Activated CD4-positive, alpha-beta T cell treated with anti-CD3 and anti-CD28 coated beads, Interleukin-2, amount 50 U/mL, for 4 hours (primary cell): ENCODE measurements around the gene RIMS4.
"Not testable (repeated sequence)": the region's sequence is repeated elsewhere in the genome, so short reads cannot be mapped to it uniquely, and the experiment has no call there.

Experiments
- DNase-seq, 2 experiments: peaks; one replicate each; pipeline ENCODE4 v3.0.0-alpha.2; 2020

The RIMS4 gene

DNA sequence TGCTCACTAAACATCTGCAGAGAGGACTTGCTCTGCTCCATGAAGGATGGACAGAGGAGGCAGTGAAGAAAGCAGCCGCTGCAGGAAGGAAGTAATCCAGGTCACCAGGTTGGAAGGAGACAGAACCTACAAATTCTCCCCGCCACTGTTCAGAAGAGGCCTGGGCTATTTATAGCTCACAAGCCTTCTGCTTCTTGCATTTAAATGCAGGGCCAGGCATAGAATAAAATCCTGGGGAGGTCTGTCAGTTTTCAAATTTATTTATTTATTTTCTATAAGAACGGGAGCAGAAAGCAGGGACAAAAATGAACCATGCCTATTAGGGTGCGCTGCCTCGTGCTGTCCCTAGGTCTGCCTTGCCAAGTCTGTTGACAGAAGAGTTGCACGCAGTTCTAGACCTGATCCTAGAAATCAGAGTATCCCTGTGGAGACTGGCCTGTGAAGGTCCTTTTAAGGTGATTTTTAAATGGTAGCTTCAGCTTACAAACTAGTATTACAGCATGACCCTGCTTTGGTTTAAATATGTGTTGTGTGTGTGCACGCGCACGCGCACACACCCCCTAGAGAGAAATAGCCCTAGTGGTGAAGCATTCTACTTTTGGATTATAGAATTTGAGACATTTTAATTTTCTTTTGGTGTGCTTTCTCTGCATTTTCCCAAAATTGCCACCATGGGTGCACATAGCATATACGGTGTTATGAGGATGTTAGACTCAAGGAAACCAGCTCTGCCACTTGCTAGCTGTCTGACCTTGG lies 19.5 kb downstream of the RIMS4 start:
- DNase-seq, result no peak

GRCh38 chr20:44788706-44789456 lies 21.5 kb downstream of the RIMS4 start:
- no peak for DNase-seq

GRCh38 chr20:44787299-44787698 lies 23.0 kb downstream of the RIMS4 start:
- no peak for DNase-seq

DNA sequence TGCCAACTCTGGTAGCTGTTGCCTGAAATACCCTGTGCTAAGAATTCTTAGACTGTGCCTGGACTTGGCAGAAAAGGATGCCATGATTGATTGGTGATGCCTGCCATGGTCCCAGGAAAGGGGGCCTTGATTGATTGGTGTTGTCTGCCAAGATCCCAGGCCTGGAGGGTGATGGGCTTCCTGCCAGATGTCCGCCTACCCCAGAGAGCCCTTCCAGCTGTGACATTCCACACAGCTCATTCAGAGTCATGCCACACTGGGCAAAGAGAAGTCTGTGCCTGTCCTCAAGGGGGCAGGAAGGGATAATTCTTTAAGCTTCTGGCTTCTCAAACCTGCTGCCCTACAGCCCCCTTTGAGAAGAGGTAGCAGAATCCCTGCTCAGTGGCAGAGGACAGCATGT lies 24.6 kb downstream of the RIMS4 start:
- DNase-seq, result no peak

DNA sequence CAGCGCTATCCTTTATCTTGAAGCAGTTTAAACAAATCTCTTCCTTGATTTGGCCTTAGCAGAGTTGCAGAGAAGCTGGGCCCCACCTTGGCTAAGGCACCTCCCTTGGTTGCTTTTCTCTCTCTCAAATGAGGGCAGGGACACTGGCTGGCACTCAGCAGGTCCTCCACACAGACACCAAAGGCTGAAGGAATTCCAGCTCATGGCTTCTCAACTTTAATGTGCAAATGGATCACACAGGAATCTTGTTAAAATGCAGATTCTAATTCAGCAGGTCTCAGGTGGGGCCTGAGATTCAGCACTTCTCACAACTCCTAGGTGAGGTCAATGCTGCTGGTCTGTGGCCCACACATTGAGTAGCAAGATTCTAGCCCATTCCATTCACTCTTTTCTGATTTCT lies 25.7 kb downstream of the RIMS4 start:
- DNase-seq, result no peak

GRCh38 chr20:44781791-44782190 lies 28.6 kb downstream of the RIMS4 start:
- DNase-seq, result no peak

DNA sequence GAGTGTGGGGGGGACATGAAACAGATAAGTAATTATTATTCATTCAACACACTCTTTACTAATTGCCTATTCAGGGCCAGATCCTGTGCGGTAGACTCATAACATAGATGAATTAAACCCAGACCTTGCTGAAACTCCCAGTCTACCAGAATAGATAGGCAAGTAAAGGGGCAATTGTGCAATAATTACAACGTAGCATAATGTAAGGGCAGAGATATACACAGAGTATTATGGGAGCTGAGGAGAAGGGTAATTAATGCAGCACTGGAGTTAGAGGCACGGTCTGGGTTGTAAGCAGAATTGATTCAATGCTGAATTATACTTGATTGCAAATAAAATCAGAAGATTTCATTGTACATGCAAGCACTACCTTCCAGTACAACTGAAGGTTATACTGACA lies 29.2 kb downstream of the RIMS4 start:
- DNase-seq, result no peak

- peak; percentile 8 to 12 for DNase-seq
Measured at GRCh38 chr20:44780226-44780625, 30.1 kb downstream of the RIMS4 start.

DNA sequence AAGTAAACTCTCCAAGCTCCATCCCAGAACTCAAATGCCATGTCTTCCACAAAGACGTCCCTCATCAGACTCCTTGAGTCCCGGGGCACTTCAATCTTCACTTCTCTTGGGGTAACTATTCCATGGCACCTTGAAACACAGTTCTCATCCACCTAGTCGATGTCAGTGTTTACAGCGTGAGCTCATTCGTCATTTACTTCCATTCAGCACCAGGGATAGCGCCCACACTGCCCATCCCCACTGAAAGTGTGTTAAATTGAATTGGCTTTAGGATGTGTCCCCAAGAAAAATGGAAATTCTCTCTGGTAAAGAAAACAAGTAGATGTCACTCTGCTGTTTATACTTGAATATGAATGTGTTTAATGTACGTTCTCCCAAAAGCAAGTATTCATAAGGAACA lies 33.4 kb downstream of the RIMS4 start:
- no peak for DNase-seq

GRCh38 chr20:44773070-44773829 lies 37.1 kb downstream of the RIMS4 start:
- DNase-seq, result no peak

GRCh38 chr20:44772636-44773035 lies 37.7 kb downstream of the RIMS4 start:
- DNase-seq, result no peak

- DNase-seq, result no peak
Measured at GRCh38 chr20:44771172-44771535, 39.2 kb downstream of the RIMS4 start.

GRCh38 chr20:44770484-44771171 lies 39.7 kb downstream of the RIMS4 start:
- no peak for DNase-seq

DNA sequence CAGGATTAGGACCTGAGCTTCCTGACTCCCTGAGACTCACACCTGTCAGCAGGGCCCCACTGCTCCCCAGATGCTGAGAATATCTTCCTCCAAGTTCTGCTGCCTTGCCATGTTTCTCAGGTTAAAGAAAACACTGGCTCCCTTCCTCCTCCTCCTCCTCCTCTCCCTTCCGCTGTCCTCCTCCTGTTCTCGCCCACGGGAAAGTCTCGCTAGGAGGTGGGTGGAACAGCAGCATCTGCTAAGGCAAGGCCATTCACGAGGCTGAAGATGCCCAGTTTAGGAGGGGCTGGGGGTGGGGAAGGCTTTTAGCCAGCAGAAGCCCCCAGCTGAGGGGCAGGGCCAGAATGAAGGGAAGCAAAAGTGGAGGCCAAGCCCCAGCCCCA lies 40.9 kb downstream of the RIMS4 start:
- no peak for DNase-seq

DNA sequence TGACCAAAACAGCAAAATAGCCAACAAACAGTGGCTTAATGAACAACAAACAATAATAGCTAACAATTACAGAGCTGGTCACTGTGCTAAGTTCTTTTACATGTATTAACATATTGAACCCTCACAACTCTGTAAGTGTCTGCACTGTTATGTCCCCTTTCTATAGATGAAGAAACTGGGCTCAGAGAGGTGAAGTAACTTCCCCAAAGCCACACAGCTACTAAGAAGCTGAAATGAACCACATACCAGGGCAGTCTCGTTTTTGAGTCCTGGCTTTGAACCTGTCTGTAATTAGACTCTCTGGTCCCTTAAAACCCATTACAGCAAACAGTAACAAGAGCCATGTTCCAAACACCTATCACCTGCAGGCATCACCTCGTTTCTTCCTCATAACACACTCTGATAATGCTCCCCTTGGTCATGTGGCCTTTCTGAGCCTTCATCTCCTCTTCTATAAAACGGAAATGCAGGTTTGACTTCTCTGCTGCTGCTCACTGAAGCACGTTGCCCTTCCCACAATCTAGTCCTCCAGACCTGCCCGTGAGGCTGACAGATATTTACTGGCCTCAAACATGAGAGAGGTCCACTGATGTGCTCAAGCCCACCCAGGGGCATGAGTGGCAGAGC lies 41.4 kb downstream of the RIMS4 start:
- no peak for DNase-seq

GRCh38 chr20:44768256-44768655 lies 42.1 kb downstream of the RIMS4 start:
- no peak for DNase-seq

- DNase-seq, result no peak
Measured at GRCh38 chr20:44765701-44766347, 44.5 kb downstream of the RIMS4 start.

GRCh38 chr20:44765091-44765490 lies 45.3 kb downstream of the RIMS4 start:
- DNase-seq, result no peak

- DNase-seq, result not testable (repeated sequence)
Measured at GRCh38 chr20:44763798-44764197, 46.5 kb downstream of the RIMS4 start.

DNA sequence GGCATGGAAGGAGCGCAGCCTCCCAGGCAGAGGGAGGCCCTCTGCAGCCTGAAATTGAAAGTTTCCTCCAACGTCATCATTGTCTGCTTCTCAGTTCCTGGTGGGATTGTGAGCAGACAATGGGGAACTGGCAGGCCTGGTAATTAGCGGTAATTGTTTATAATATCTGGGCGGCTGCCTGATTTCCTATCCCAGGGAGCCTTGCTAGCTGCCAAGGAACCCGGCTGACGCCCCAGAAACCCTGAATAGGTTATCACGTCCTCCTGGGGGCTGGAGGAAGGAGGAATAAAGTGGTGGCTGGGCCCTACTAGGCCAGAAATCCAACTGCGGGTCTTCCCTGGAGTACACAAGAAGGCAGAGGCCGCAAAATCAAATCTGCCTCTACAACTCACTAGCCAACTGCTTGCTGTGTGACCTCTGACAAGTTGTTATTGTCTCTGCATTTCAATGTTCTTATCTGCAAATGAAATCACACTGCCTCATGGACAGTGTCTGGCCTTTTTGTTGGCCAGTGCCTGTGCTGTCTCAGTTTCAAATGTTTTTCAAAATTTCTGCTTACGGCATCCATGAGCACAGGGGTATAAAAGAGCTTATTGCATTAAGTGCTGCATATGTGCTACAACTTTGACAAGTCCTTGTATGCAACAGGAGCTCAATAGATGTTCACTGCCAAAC lies 47.7 kb downstream of the RIMS4 start:
- DNase-seq, result no peak

DNA sequence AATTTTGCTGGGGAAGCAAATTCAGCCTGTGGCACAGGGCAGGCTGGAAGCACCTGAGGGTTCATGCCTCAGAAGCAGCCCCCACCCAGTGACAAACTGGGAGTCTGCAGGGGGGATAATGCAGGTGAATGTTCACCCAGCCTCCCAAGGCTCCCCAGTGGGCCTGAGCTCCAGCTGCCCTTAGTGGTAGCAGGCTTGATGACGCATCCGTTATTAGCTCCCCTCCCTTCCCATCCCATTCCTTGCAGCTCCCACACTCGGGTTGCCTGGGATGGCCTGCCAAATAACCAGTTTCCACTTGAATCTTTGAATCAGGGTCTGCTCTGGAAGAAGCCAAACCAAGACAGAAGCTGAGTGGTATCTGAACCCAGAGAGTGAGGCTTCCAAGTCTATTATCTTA lies 48.9 kb downstream of the RIMS4 start:
- DNase-seq, result no peak

DNA sequence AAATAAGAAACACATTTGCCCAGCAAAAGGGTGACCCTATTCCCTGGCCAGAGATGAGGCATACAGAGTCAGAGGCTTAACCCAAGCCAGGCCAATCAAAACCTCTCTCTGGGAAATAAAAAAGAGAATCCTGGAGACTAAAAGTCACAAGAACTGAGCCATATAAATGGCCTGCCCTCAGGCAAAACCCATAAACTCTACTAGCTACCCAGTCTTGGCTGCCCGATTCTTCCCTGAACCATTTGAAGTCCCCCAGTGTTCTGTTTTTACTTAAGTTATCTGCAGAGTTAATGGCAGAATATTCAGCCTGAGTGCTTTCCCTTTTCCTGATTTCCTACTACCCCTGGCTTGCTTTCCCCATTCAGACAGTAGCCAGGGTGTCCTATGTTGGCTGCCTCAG lies 50.8 kb downstream of the RIMS4 start:
- DNase-seq, result no peak
